GM12891 (cell line): ENCODE measurements around the gene EPB41L2.

Source experiments
- POLR2A ChIP-seq: IDR thresholded peaks from 2 replicates; pipeline ENCODE4 v1.6.1; 2011; ENCODE audit warnings: low read depth, low read length, control low read depth
- POLR2AphosphoS5 ChIP-seq: IDR thresholded peaks from 2 replicates; pipeline ENCODE4 v1.6.1; 2011; ENCODE audit warnings: low read depth, low read length, control low read depth
- SPI1 ChIP-seq: IDR thresholded peaks from 2 replicates; pipeline ENCODE4 v1.6.1; 2011; ENCODE audit warnings: low read depth, low read length, control low read depth
- TAF1 ChIP-seq: IDR thresholded peaks from 2 replicates; pipeline ENCODE4 v1.6.1; 2011; ENCODE audit warnings: low read depth, low read length, control low read depth

DNA sequence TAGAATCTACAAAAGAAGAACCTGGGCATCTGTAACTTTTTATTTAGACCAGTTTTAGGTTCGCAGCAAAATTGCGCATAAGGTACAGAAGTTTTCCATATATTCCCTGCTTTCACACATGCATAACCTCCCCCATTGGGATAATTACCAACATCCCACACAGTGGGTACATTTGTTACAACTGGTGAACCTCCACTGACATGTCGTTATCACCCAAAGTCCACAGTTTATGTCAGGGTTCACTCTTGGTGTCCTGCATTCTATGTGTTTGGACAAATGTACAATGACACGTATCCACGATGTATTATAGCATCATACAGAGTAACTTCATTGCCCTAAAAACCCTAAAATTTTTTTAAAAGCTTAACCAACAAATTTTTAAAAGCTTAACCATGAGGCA lies 126.1 kb downstream of the EPB41L2 start:
- TF ChIP-seq SPI1: no peak
- TF ChIP-seq POLR2A: no peak
- TF ChIP-seq POLR2AphosphoS5: no peak
- no peak for TF ChIP-seq TAF1
